ENCODE results near the gene ZSCAN22. TPM values are rescaled to one million over a fixed set of nuclear protein-coding genes. Genes with fewer than 3 reads are reported as not detected.
"Not testable (repeated sequence)": the region's sequence is repeated elsewhere in the genome, so short reads cannot be mapped to it uniquely, and the experiment has no call there.

ZSCAN22 gene
- total and polyA plus RNA-seq, 2 donors (not counting 1 experiment from before 2014, with no cell fraction given), result 2.8 to 7.1 TPM

DNA sequence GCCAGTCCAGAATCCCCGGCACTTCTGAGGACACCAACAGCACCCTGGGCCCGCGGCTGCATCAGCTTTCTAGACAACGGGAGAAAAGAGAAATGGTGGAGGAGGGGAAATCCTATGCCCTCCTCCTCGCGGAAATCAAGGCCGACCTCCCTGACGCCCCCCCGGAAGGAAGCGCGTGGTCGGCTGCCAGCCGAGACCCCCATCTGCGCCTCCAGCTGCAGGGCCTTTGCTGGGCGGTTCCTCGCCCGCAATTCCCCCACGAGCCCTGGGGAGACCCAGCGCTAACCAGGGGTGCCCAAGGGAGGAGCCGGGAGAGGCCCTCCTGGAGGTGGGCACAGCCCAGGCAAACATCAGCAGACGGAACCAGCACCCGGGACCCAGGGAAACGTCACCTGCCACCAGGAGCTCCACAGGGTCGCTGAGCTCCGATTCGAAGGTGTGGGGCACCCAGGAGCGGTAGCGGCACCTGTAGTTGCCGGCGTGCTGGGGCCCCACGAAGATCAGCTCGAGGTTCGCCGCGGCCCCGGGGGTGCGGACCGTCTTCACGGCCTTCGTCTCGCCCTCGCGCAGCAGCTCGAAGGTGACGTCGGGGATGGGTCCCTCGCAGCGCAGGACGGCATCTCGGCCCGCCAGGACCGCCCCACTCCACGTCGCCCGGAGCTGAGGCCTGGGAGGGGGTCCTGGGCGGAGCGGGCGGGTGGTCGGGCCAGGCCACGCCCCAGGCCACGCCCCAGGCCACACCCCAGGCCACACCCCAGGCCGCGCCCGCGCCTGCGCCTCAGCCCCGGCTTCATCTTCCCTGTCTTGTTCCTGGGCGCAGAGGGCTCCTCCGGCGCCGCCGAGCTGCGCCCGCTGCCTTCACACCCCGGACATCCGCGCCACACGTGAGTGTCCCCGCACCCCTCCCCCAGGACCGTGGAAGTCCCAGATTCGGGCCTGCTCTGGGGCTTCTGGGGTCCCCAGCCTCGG is 20.5 kb downstream of the ZSCAN22 start:
- DNase-seq, result peak; percentile 91
- H3K9ac ChIP-seq (ENCODE audit: low read length), result peak overlapping the region; percentile 68
- Mint-ChIP-seq H3K27me3 (no peaks in the 10 kb centered on the region), H3K4me3 (peak overlapping the region; percentile 96), H3K27ac (peak overlapping the region; percentile 89), H3K9me3 (ENCODE audit: insufficient read depth) (no peaks in the 10 kb centered on the region), H3K4me1 (peaks cover 30% of the 10 kb centered on the region)
- no peaks in the 10 kb centered on the region for H3K36me3 ChIP-seq (replicated peaks in 1 of 2; ENCODE audit: control extremely low read depth in 1 of 2, control insufficient read depth in 1 of 2, extremely low read depth in 1 of 2, insufficient read depth in 2 of 2, low read length in 1 of 2)
- H3K4me3 ChIP-seq (ENCODE audit: control extremely low read depth in 1 of 5, extremely low read depth in 1 of 5, insufficient read depth in 1 of 5, low read depth in 2 of 5, low read length in 4 of 5), result peak overlapping the region; percentile 47 to 75 (median 62)
- ChIA-PET POLR2A (interaction anchor here (0.6 to 2.1 kb wide), 9 partner anchors 9 to 167 kb away, joined by 3 to 23 read pairs (median 3); partner anchors contain the start of genes ZNF497, ZNF584, ZNF8 and ZSCAN22), CTCF (interaction anchor here (0.6 to 1.3 kb wide), 4 partner anchors 16 to 171 kb away, joined by 3 to 8 read pairs (median 3); partner anchors contain the start of genes ZNF274 and ZNF837)
- H4K20me1 ChIP-seq (ENCODE audit: control insufficient read depth, insufficient read depth, low read length, poor library complexity, severe bottlenecking), result peaks cover 6% of the 10 kb centered on the region
- no peaks in the 10 kb centered on the region for H3K27me3 ChIP-seq (replicated peaks in 1 of 4; ENCODE audit: control extremely low read depth in 1 of 4, control insufficient read depth in 3 of 4, insufficient read depth in 4 of 4, low read length in 3 of 4)
- H3K4me1 ChIP-seq (ENCODE audit: control insufficient read depth in 2 of 2, insufficient read depth in 2 of 2, low read length in 2 of 2), result peaks cover 16 to 28% of the 10 kb centered on the region in 2 donors
- under 1% methylated on average over 76 of the region's 82 CpGs for WGBS (ENCODE audit: insufficient coverage)
- peaks cover 11% of the 10 kb centered on the region for H3K79me2 ChIP-seq (ENCODE audit: control insufficient read depth, insufficient read depth, low read length)
- intact Hi-C loops (cut with micrococcal nuclease), result loop anchor here (1.0 to 5.0 kb wide), 5 partner anchors 15 to 69 kb away; partner anchors contain the start of genes ZNF497, ZNF584, ZNF8 and ZNF837
- ATAC-seq (ENCODE audit: low read depth), result peak; percentile 96
- peak overlapping the region; percentile 95 for H3K4me2 ChIP-seq (replicated peaks; ENCODE audit: low read depth, low read length, poor library complexity, severe bottlenecking)
- peak overlapping the region; percentile 87 for H2AFZ ChIP-seq (ENCODE audit: insufficient read depth, low read depth, low read length, poor library complexity, severe bottlenecking)
- peaks cover 0 to 8% (median 0%) of the 10 kb centered on the region in 3 donors for H3K9me3 ChIP-seq (ENCODE audit: control extremely low read depth in 1 of 3, control insufficient read depth in 2 of 3, insufficient read depth in 1 of 3, low read length in 2 of 3)
- peak overlapping the region; percentile 59 to 77 for H3K27ac ChIP-seq (ENCODE audit: low read length in 2 of 2)
- TF ChIP-seq EZH2 (IDR thresholded peaks at IDR 0.05; ENCODE audit: borderline replicate concordance, insufficient read depth, low read depth, low read length, poor library complexity, severe bottlenecking), result no peak
- TF ChIP-seq CTCF (IDR thresholded peaks at IDR 0.05), result no peak

DNA sequence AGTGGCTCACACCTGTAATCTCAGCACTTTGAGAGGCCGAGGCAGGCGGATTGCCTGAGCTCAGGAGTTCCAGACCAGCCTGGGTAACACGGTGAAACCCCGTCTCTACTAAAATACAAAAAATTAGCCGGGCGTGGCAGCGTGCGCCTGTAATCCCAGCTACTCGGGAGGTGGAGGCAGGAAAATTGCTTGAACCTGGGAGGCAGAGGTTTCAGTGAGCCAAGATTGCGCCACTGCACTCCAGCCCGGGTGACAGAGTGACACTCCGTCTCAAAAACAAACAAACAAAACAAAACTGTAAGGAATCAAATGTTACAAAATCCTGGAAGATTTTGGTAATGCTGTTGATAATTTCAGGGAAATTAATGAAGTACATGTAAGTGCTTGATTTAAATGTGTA is 21.3 kb downstream of the ZSCAN22 start:
- not testable (repeated sequence) for H3K36me3 ChIP-seq (replicated peaks in 1 of 2; ENCODE audit: control extremely low read depth in 1 of 2, control insufficient read depth in 1 of 2, extremely low read depth in 1 of 2, insufficient read depth in 2 of 2, low read length in 1 of 2); DNase-seq; H3K27me3 ChIP-seq (replicated peaks in 1 of 4; ENCODE audit: control extremely low read depth in 1 of 4, control insufficient read depth in 3 of 4, insufficient read depth in 4 of 4, low read length in 3 of 4); H3K9me3 Mint-ChIP-seq (ENCODE audit: insufficient read depth); H4K20me1 ChIP-seq (ENCODE audit: control insufficient read depth, insufficient read depth, low read length, poor library complexity, severe bottlenecking); H3K27me3 Mint-ChIP-seq; H3K9me3 ChIP-seq (ENCODE audit: control extremely low read depth in 1 of 3, control insufficient read depth in 2 of 3, insufficient read depth in 1 of 3, low read length in 2 of 3); ATAC-seq (ENCODE audit: low read depth)
- H3K4me2 ChIP-seq (replicated peaks; ENCODE audit: low read depth, low read length, poor library complexity, severe bottlenecking), result peak overlapping the region; percentile 95
- peak overlapping the region in 1 of 2 donors; percentile 77 for H3K27ac ChIP-seq (ENCODE audit: low read length in 2 of 2)
- peaks cover 11% of the 10 kb centered on the region for H3K79me2 ChIP-seq (ENCODE audit: control insufficient read depth, insufficient read depth, low read length)
- CTCF ChIA-PET, result interaction anchor here (0.7 to 1.3 kb wide), 3 partner anchors 15 to 165 kb away, joined by 3 to 8 read pairs (median 4); partner anchors contain the start of genes ZNF274 and ZNF584
- POLR2A ChIA-PET, result interaction anchor here (0.6 to 2.1 kb wide), 4 partner anchors 14 to 166 kb away, joined by 3 to 23 read pairs (median 6); partner anchors contain the start of genes ZNF497, ZNF584 and ZSCAN22
- WGBS (ENCODE audit: insufficient coverage), result 55% methylated on average over 2 of the region's 12 CpGs
- H3K4me3 Mint-ChIP-seq, result peak overlapping the region; percentile 96
- H3K4me1 ChIP-seq (ENCODE audit: control insufficient read depth in 2 of 2, insufficient read depth in 2 of 2, low read length in 2 of 2), result peaks cover 16 to 28% of the 10 kb centered on the region in 2 donors
- H3K4me1 Mint-ChIP-seq, result peaks cover 31% of the 10 kb centered on the region
- intact Hi-C loops (cut with micrococcal nuclease), result loop anchor here (5.0 kb wide), 1 partner anchor 59 kb away; the partner anchor contains the start of gene ZNF584
- peak overlapping the region; percentile 87 for H2AFZ ChIP-seq (ENCODE audit: insufficient read depth, low read depth, low read length, poor library complexity, severe bottlenecking)
- H3K27ac Mint-ChIP-seq, result peak overlapping the region; percentile 89
- H3K4me3 ChIP-seq (ENCODE audit: control extremely low read depth in 1 of 5, extremely low read depth in 1 of 5, insufficient read depth in 1 of 5, low read depth in 2 of 5, low read length in 4 of 5), result peak overlapping the region; percentile 47 to 75 (median 62)
- peak overlapping the region; percentile 68 for H3K9ac ChIP-seq (ENCODE audit: low read length)

All from B cell (primary cell).